Measurements from ENCODE around the gene HMGN3. TPM values are rescaled to one million over a fixed set of nuclear protein-coding genes. Genes with fewer than 3 reads are reported as not detected.

HMGN3 gene
- total RNA-seq, 4 donors from 2014 or later = 33.1 to 60.8 (median 47.0) TPM

- no peak for TF ChIP-seq CTCF (IDR thresholded peaks at IDR 0.05; ENCODE audit: low read depth)
Measured at GRCh38 chr6:79215213-79215824, 19.2 kb downstream of the HMGN3 start.

DNA sequence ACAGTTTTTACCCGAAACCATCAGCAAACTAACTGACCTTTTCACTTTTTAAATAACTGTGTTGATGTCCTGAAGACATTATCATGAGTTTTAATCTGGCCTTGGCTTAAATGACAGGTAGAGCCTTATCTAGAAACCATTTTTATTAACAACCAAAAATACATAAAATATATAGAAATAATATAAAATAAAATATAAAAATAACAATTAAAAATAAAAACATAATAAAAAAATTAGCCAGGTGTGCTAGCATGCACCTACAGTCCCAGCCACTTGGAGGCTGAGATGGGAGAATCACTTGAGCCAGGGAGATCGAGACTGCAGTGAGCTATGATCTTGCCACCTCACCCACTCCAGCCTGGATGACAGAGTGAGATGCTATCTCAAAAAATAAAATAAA, 21.6 kb downstream of the HMGN3 start:
- no peak for TF ChIP-seq CTCF (IDR thresholded peaks at IDR 0.05; ENCODE audit: low read depth)

- TF ChIP-seq CTCF (IDR thresholded peaks at IDR 0.05; ENCODE audit: low read depth) = no peak
Measured at GRCh38 chr6:79208816-79209215, 25.7 kb downstream of the HMGN3 start.

- TF ChIP-seq CTCF (IDR thresholded peaks at IDR 0.05; ENCODE audit: low read depth) = no peak
Measured at GRCh38 chr6:79203753-79204253, 30.7 kb downstream of the HMGN3 start.

DNA sequence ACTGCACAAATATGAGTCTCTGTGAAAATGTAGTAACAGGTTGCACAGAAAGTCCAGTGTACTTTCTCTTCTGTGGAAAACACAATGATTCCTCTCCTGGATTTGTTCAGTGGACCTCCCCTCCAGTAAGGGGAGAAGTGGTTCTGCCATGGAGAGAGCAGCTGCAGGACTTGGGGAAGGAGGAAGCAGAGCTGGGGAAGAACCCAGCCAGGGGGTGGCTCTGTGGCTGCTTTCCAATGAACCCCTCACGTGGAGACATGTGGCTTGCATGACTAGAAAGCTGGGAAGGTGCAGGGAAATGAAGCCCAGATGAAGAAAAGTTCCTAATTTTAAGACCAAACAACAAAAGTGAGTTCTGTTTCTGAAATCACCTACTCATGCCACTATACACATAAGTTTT, 31.9 kb downstream of the HMGN3 start:
- TF ChIP-seq CTCF (IDR thresholded peaks at IDR 0.05; ENCODE audit: low read depth) = no peak

DNA sequence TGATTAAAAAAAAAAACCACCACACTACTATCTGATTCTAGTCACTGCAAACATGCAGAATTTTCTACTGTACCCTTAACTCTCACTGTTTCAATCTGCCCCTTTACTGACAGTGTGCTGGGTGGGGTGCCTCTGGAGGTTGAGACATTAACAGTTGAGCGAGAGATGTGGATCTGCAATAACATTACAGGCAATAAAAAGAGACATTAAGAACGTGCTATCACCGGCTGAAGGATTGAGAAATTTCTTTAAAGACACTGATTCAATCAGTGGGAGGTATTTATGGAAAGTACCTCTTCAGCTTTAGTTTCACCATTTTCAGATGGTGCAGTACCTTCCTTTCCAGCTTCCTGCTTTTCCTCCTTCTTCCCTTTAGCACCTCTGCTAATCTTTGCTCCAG, 32.5 kb downstream of the HMGN3 start:
- TF ChIP-seq CTCF (IDR thresholded peaks at IDR 0.05; ENCODE audit: low read depth) = no peak

- no peak for TF ChIP-seq CTCF (IDR thresholded peaks at IDR 0.05; ENCODE audit: low read depth)
Measured at GRCh38 chr6:79201143-79201542, 33.3 kb downstream of the HMGN3 start.
